ENCODE measurements around the gene TXNDC5. TPM values are rescaled to one million over a fixed set of nuclear protein-coding genes. Genes with fewer than 3 reads are reported as not detected.

TXNDC5 gene
- total and polyA plus RNA-seq, 9 of the 15 experiments (the other 6 are each of a cell fraction or from before 2014, with no cell fraction given), result 33.9 to 156 (median 137) TPM

GRCh38 chr6:7909323-7910276, 988 bp downstream of the TXNDC5 start:
- Histone ChIP-seq H3K4me3 (peak overlapping the region; percentile 75), H3K79me2 (ENCODE audit: control insufficient read depth, insufficient read depth, low read length) (peaks cover 53% of the 10 kb centered on the region), H3K36me3 (ENCODE audit: control insufficient read depth, insufficient read depth, low read length) (peaks cover 33% of the 10 kb centered on the region), H3K27me3 (ENCODE audit: control insufficient read depth in 2 of 2, insufficient read depth in 2 of 2, low read length in 2 of 2) (peaks cover 5 to 14% of the 10 kb centered on the region in 2 experiments; a peak in 3 of 5 replicates), H3K27ac (ENCODE audit: extremely low read depth, low read depth, low read length) (peak overlapping the region; percentile 77), H4K20me1 (replicated peaks; ENCODE audit: control insufficient read depth, insufficient read depth, low read length) (peaks cover 34% of the 10 kb centered on the region), H3K9me3 (replicated peaks; ENCODE audit: control insufficient read depth, insufficient read depth, low read depth, low read length) (no peaks in the 10 kb centered on the region), H3K4me1 (replicated peaks in 1 of 2; ENCODE audit: control insufficient read depth in 2 of 2, insufficient read depth in 2 of 2, low read length in 2 of 2) (peaks cover 28 to 44% of the 10 kb centered on the region in 2 experiments), H3K9ac (ENCODE audit: insufficient read depth in 1 of 2, low read depth in 2 of 2, low read length in 2 of 2) (peak overlapping the region; percentile 81 to 93), H2AFZ (ENCODE audit: low read depth, low read length) (peak overlapping the region; percentile 71), H3K9me1 (ENCODE audit: control insufficient read depth, insufficient read depth, low read length) (peaks cover 5% of the 10 kb centered on the region), H3K4me2 (ENCODE audit: insufficient read depth, low read length) (peak overlapping the region; percentile 92)
- FAIRE-seq (no peak), DNase-seq (ENCODE audit: extremely low read depth in 1 of 4, low spot score in 3 of 4) (peak; percentile 78 to 86 (median 84)), ATAC-seq (peak; percentile 74)
- BruUV-seq (replicated peaks), result TSS peak; percentile 45
- intact Hi-C loops (cut with micrococcal nuclease) (loop anchor here (5.0 kb wide), 2 partner anchors 68 to 153 kb away; partner anchors contain the start of gene BLOC1S5), in situ Hi-C loops (cut with MboI) (no loop called here)
- WGBS (ENCODE audit: insufficient coverage, low coverage, missing lambda C conversion rate), result 2% methylated on average over 35 of the region's 66 CpGs
- ChIA-PET POLR2A (interaction anchor here (0.7 to 4.5 kb wide), 6 partner anchors 8 to 520 kb away, joined by 3 to 29 read pairs (median 3); partner anchors contain the start of gene BLOC1S5), CTCF (ENCODE audit: low intra/inter-chr PET ratio) (no interaction called here)
- peak; percentile 64; the same call in 1 of the 2 replicates for TF ChIP-seq CREM (IDR thresholded peaks at IDR 0.05; ENCODE audit: low read depth)
- no peak for TF ChIP-seq DLX4 (CRISPR knock-in tag; IDR thresholded peaks at IDR 0.05)
- peak; percentile 35; the same call in 1 of the 2 replicates for TF ChIP-seq MTA3 (IDR thresholded peaks at IDR 0.05; ENCODE audit: borderline replicate concordance)
- TF ChIP-seq SNIP1 (IDR thresholded peaks at IDR 0.05; ENCODE audit: low read depth), result no peak
- TF ChIP-seq POLR2A (conservative IDR thresholded peaks at IDR 0.05), result peak; percentile 64
- TF ChIP-seq ZFX (CRISPR knock-in tag; IDR thresholded peaks at IDR 0.05), result peak; percentile 92
- peak; percentile 68 for TF ChIP-seq ZBTB7A (IDR thresholded peaks at IDR 0.05; ENCODE audit: borderline replicate concordance, control insufficient read depth, low read depth, low read length)
- TF ChIP-seq, protein P1, sequence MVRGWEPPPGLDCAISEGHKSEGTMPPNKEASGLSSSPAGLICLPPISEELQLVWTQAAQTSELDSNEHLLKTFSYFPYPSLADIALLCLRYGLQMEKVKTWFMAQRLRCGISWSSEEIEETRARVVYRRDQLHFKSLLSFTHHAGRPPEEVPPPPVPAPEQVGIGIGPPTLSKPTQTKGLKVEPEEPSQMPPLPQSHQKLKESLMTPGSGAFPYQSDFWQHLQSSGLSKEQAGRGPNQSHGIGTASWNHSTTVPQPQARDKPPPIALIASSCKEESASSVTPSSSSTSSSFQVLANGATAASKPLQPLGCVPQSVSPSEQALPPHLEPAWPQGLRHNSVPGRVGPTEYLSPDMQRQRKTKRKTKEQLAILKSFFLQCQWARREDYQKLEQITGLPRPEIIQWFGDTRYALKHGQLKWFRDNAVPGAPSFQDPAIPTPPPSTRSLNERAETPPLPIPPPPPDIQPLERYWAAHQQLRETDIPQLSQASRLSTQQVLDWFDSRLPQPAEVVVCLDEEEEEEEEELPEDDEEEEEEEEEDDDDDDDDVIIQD (CRISPR knock-in tag; IDR thresholded peaks at IDR 0.05), result no peak
- TF ChIP-seq ZNF316 (IDR thresholded peaks at IDR 0.05), result no peak
- TF ChIP-seq HNRNPL (IDR thresholded peaks at IDR 0.05; ENCODE audit: low read depth, low read length), result peak; percentile 52; the same call in 1 of the 2 replicates
- TF ChIP-seq SMARCB1 (IDR thresholded peaks at IDR 0.05; ENCODE audit: insufficient read length, low read depth), result no peak
- peak; percentile 74; the same call in 1 of the 2 replicates for TF ChIP-seq FOXP1 (CRISPR knock-in tag; IDR thresholded peaks at IDR 0.05)
- peak in 1 of 2 experiments; percentile 93; a peak in 2 of 4 replicates for TF ChIP-seq HDAC1 (IDR thresholded peaks at IDR 0.05)
- peak; percentile 31; the same call in 1 of the 2 replicates for TF ChIP-seq SMAD4 (CRISPR knock-in tag; conservative IDR thresholded peaks at IDR 0.05)
- TF ChIP-seq, protein P2, sequence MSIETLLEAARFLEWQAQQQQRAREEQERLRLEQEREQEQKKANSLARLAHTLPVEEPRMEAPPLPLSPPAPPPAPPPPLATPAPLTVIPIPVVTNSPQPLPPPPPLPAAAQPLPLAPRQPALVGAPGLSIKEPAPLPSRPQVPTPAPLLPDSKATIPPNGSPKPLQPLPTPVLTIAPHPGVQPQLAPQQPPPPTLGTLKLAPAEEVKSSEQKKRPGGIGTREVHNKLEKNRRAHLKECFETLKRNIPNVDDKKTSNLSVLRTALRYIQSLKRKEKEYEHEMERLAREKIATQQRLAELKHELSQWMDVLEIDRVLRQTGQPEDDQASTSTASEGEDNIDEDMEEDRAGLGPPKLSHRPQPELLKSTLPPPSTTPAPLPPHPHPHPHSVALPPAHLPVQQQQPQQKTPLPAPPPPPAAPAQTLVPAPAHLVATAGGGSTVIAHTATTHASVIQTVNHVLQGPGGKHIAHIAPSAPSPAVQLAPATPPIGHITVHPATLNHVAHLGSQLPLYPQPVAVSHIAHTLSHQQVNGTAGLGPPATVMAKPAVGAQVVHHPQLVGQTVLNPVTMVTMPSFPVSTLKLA (conservative IDR thresholded peaks at IDR 0.05), result peak; percentile 95 to 97
- TF ChIP-seq SP1 (CRISPR knock-in tag; IDR thresholded peaks at IDR 0.05), result no peak; the same call in 1 of the 2 replicates
- TF ChIP-seq BHLHE40 (IDR thresholded peaks at IDR 0.05; ENCODE audit: low read length), result peak; percentile 56; the same call in 1 of the 2 replicates
